ENCODE data around the gene FUT9.

Gene FUT9

DNA sequence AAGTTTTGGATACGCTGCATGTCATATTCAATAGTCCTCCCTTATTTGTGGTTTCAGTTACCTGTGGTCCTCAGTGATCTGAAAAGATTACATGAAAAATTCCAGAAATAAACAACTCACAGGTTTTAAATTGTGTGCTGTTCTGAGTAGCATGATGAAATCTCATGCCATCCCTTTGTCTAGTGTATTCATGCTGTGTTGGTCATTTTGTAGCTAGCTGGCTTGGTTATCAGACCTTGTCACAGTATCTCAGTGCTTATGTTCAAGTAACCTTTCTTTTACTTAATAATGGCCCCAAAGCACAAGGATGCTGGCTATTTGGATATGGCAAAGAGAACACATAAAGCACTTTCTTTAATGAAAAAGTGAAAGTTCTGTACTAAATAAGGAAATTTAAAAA, 78.3 kb downstream of the FUT9 start:
- no peaks in the 10 kb centered on the region for H3K79me2 ChIP-seq (ENCODE audit: low read length)
- no peak overlapping the region for H3K27ac ChIP-seq (ENCODE audit: low read length)
- no peaks in the 10 kb centered on the region for H4K20me1 ChIP-seq (ENCODE audit: insufficient read depth, low read length)
- no peaks in the 10 kb centered on the region for H3K27me3 ChIP-seq (ENCODE audit: low read depth, low read length)
- no peak overlapping the region for H3K4me3 ChIP-seq (ENCODE audit: low read length)
- no peaks in the 10 kb centered on the region for H3K4me1 ChIP-seq (ENCODE audit: low read length)
- TF ChIP-seq CTCF (IDR thresholded peaks at IDR 0.05; ENCODE audit: low read depth, low read length) (no peak), EZH2phosphoT487 (IDR thresholded peaks at IDR 0.05; ENCODE audit: low read depth) (no peak)
- no peak overlapping the region for H2AFZ ChIP-seq (ENCODE audit: low read depth, low read length)
- H3K9ac ChIP-seq (ENCODE audit: low read length): no peak overlapping the region
- H3K4me2 ChIP-seq (ENCODE audit: low read length): no peak overlapping the region
- H3K36me3 ChIP-seq (replicated peaks; ENCODE audit: low read depth, low read length): no peaks in the 10 kb centered on the region
- H3K9me3 ChIP-seq (ENCODE audit: insufficient read depth, low read length): no peaks in the 10 kb centered on the region

GRCh38 chr6:96099069-96099468, 83.3 kb downstream of the FUT9 start:
- Histone ChIP-seq H3K4me1 (ENCODE audit: low read length) (no peaks in the 10 kb centered on the region), H3K36me3 (replicated peaks; ENCODE audit: low read depth, low read length) (no peaks in the 10 kb centered on the region), H4K20me1 (ENCODE audit: insufficient read depth, low read length) (no peaks in the 10 kb centered on the region), H3K4me2 (ENCODE audit: low read length) (no peak overlapping the region), H3K4me3 (ENCODE audit: low read length) (no peak overlapping the region), H3K27ac (ENCODE audit: low read length) (no peak overlapping the region), H3K9me3 (ENCODE audit: insufficient read depth, low read length) (no peaks in the 10 kb centered on the region), H3K27me3 (ENCODE audit: low read depth, low read length) (no peaks in the 10 kb centered on the region), H2AFZ (ENCODE audit: low read depth, low read length) (no peak overlapping the region), H3K9ac (ENCODE audit: low read length) (no peak overlapping the region), H3K79me2 (ENCODE audit: low read length) (no peaks in the 10 kb centered on the region)
- TF ChIP-seq CTCF (IDR thresholded peaks at IDR 0.05; ENCODE audit: low read depth, low read length): no peak
- TF ChIP-seq EZH2phosphoT487 (IDR thresholded peaks at IDR 0.05; ENCODE audit: low read depth): no peak

GRCh38 chr6:96101564-96101963, 85.8 kb downstream of the FUT9 start:
- no peaks in the 10 kb centered on the region for H3K79me2 ChIP-seq (ENCODE audit: low read length)
- no peaks in the 10 kb centered on the region for H3K4me1 ChIP-seq (ENCODE audit: low read length)
- no peaks in the 10 kb centered on the region for H3K36me3 ChIP-seq (replicated peaks; ENCODE audit: low read depth, low read length)
- H3K4me3 ChIP-seq (ENCODE audit: low read length): no peak overlapping the region
- H3K27me3 ChIP-seq (ENCODE audit: low read depth, low read length): no peaks in the 10 kb centered on the region
- H3K27ac ChIP-seq (ENCODE audit: low read length): no peak overlapping the region
- H3K4me2 ChIP-seq (ENCODE audit: low read length): no peak overlapping the region
- no peaks in the 10 kb centered on the region for H3K9me3 ChIP-seq (ENCODE audit: insufficient read depth, low read length)
- TF ChIP-seq CTCF (IDR thresholded peaks at IDR 0.05; ENCODE audit: low read depth, low read length): no peak
- TF ChIP-seq EZH2phosphoT487 (IDR thresholded peaks at IDR 0.05; ENCODE audit: low read depth): no peak
- no peak overlapping the region for H3K9ac ChIP-seq (ENCODE audit: low read length)
- H2AFZ ChIP-seq (ENCODE audit: low read depth, low read length): no peak overlapping the region
- H4K20me1 ChIP-seq (ENCODE audit: insufficient read depth, low read length): no peaks in the 10 kb centered on the region

DNA sequence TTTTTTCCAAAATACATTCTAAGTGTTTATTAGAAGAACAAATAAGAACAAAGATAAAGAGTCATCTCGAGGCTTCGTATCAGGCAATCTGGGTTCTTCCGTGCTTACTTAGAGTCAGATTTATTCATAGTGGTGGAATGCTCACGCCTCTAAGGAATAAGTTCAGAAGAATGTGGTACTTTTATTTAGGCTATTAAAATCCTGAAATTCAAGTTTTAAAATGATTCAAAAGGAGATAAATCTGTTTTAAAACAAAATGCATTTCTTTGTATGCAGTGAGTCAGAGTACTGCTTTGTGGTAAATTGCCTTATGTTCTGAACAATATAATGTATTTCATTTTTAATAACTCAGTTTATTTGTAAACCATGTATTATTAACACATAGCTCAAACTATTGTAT, 89.1 kb downstream of the FUT9 start:
- Histone ChIP-seq H4K20me1 (ENCODE audit: insufficient read depth, low read length) (no peaks in the 10 kb centered on the region), H3K27ac (ENCODE audit: low read length) (no peak overlapping the region), H3K4me1 (ENCODE audit: low read length) (no peaks in the 10 kb centered on the region), H3K4me3 (ENCODE audit: low read length) (no peak overlapping the region), H3K9ac (ENCODE audit: low read length) (no peak overlapping the region), H3K36me3 (replicated peaks; ENCODE audit: low read depth, low read length) (no peaks in the 10 kb centered on the region), H3K9me3 (ENCODE audit: insufficient read depth, low read length) (no peaks in the 10 kb centered on the region), H3K4me2 (ENCODE audit: low read length) (no peak overlapping the region), H3K79me2 (ENCODE audit: low read length) (no peaks in the 10 kb centered on the region), H3K27me3 (ENCODE audit: low read depth, low read length) (no peaks in the 10 kb centered on the region), H2AFZ (ENCODE audit: low read depth, low read length) (no peak overlapping the region)
- TF ChIP-seq CTCF (IDR thresholded peaks at IDR 0.05; ENCODE audit: low read depth, low read length) (no peak), EZH2phosphoT487 (IDR thresholded peaks at IDR 0.05; ENCODE audit: low read depth) (no peak)
